Left kidney (tissue), 2 donors: Measurements from ENCODE around the gene RPL19. TPM values are rescaled to one million over a fixed set of nuclear protein-coding genes. Genes with fewer than 3 reads are reported as not detected.
"Not testable (repeated sequence)": the region's sequence is repeated elsewhere in the genome, so short reads cannot be mapped to it uniquely, and the experiment has no call there.

ENCODE experiments used
- DNase-seq: peaks from one replicate; pipeline ENCODE4 v3.0.0-alpha.2; 2013
- polyA plus RNA-seq: library from polyadenylated mRNA; unstranded; fragments of 120-200 nt; gene quantifications from one replicate; pipeline ENCODE4 v1.2.1, GENCODE V29; 2013; ENCODE audit not compliant: insufficient read length

Gene RPL19
- polyA plus RNA-seq, 1 donor: 1,651 TPM

DNA sequence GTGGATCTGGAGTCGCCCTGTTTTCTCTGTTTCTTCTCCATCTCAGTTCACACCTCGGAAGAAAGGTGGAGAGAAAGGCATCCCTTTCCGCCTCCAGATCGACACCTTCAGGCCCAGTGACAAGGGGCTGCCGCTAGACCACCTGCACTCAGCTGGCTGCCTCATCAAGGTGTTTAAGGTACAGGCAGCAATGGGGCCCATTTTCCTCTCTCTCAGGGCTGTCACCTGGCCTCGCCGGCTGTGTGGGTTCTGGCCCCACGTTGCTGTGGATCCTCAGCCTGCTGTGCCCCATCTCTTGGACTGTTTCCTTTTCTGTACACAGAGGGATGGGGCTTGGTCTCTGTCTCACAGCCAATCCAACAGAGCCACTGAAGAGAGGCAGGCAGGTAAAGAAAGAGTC, 43.1 kb downstream of the RPL19 start:
- no peak for DNase-seq

DNA sequence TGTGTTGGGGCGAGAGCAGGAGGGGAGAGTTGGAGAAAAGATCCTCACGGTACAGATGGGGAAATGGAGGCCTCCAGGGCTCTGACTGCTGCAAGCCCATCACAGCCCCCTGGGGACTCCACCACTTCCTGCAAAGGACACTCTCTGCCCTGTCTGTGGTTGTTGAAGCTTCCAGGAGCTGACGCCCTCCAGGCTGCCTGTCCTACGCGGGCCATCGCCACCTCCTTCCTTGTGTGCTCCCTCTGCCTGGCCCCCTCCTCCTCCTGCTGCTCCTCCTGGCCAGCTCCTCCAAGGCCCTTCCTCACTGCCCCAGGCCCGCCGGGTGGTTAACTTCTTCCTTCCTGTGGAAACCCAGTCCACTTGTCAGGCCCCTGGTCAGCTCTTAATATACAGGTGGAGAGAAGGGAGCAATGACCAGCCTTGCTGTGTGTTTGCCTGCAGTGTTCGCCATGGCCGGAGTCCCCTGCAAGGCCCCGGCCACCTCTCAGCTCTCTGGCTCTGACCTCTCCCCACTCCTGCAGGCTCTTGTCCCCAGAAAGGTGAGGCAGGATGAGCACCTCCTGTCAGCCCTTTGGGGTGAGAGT, 44.0 kb downstream of the RPL19 start:
- DNase-seq: no peak

DNA sequence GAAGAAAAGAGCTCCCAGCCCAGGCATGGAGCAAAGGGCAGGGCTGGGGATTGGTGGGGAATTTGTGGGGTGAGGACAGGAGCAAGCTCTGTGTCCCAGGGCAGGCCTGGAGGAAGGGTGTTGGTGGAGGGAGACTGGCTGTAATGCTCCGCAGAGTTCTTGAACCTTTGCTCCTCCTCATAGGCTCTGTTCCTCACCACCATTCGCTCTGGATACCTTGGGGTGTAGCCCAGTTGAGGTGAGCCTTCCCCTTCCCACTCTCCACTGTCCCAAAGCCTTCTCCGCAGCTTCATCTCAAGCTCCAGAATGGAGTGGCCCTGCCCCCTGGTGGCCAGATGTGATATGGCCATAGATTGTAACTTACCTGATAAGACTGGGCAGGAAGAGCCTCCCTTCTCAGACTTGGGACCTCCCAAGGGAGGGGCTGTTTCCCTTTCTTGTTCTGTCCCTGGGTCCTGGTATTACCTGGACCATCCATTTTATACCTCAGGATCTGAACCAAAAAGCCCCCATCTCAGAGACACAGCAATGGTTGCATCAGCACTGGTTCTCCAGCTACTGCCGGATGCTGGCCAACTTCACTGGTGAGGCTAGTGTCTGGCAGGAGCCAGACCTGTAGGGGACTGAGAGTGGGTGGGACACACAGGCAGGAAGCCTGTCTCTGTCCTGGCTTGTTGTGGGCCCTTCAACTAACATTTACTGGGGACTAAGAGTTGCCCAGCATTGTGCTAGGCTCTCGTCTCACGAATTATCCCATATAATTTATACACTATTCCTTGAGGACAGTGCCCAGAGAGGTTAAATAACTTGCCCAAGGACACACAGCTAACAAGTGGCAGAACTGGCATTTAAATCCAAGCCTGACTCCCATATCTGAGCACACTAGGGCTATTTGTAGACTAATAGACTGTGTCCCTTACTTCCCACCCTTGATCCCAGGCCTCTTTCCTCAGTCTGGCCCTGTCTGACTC, 44.8 kb downstream of the RPL19 start:
- peak; percentile 83 for DNase-seq

DNA sequence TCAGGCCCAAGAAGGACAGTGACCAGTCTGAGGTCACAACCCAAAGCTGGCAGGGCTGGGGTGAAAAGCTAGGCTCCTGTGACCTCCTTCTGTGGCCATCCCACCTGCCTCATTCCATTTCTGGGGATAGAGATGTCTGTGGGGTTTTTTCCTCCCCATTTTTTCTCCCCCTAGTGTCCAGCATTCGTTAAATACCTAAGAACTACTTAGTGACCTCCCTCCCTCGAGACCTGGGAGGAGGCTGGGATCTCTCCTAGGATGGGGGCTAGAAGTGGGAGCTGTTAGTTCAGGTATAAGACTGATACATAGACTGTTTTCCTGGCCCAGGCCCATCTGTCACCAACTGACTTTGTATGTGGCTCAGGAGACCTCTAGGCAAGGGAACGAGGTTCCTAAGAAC, 46.2 kb downstream of the RPL19 start:
- no peak for DNase-seq

DNA sequence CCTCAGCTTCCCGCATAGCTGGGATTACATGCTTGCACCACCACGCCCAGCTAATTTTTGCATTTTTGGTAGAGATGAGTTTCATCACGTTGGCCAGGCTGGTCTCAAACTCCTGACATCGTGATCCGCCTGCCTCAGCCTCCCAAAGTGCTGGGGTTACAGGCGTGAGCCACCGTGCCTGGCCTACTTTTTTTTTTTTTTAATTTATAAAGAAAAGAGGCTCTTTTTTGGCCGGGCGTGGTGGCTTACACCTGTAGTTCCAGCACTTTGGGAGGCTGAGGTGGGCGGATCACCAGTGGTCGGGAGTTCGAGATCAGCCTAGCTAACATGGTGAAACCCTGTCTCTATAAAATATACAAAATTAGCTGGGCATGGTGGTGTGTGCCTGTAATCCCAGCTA, 50.0 kb downstream of the RPL19 start:
- DNase-seq: not testable (repeated sequence)

DNA sequence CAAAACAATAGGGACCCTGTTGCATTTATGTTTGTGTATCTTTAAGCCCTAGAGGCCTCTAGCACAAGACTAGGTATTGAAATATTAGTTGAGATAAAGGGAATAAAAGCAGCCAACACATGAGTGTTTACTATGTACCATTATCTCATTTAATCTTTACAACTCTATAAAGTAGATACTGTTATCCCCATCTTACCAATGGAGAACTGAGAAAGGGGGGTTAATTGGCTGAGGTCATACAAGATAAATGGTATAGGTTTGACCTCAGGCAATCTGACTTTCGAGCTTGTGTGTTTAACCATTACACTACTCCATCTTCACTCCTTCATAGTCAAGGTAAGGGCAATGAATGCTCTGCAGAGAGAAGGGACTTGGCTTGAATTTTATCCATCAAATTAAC, 51.9 kb downstream of the RPL19 start:
- no peak for DNase-seq

DNA sequence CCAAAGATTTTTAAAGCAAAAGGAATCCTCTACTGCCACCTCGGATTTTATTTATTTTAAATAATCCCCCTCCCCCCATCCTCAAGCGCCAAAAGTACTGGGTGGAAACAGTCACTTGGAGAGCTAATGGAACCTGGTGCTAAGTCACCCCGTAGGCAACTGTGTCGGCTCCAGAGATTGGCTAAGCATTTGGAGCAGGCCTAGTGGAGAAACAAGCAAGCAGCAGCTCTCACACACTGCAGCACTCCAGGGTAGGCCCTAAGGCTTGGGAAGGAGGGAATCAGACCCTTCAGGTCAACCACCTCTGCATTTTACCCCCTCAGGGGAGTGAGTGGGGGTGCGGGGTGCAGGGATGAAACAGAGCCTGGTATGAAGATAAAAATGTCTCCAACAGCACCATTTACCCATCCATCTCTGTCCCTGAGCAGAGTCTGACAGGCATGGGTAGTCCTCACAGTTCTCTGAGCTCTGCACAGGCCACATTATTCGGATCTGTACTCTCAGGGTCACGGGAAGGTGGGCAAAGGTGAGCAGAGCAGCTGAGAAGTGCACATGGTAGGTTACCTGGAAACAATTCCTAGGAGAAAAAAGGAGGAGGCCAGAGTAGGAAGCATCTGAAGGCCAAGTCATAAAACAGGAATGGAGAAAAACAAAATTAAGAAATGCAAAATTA, 52.8 kb downstream of the RPL19 start:
- DNase-seq: no peak

Other genes starting within 250 kb of the RPL19 start
- gene FBXO47, start 232.9 kb upstream of the RPL19 start, polyA plus RNA-seq: not detected
- gene PLXDC1, start 48.6 kb upstream of the RPL19 start, polyA plus RNA-seq: 5.9 TPM
- 0.22 TPM for gene ARL5C, start 34.1 kb upstream of the RPL19 start, polyA plus RNA-seq
- gene CACNB1, start 2.6 kb upstream of the RPL19 start, polyA plus RNA-seq: 12.2 TPM
- gene STAC2, start 25.7 kb downstream of the RPL19 start, polyA plus RNA-seq: 3.5 TPM
- gene FBXL20, start 201.3 kb downstream of the RPL19 start, polyA plus RNA-seq: 16.8 TPM